Activated CD4-positive, alpha-beta T cell treated with anti-CD3 and anti-CD28 coated beads, Interleukin-2, amount 10 ng/mL, durations not matched to agents 7 days and 5 days (primary cell): ENCODE measurements around the gene VRTN. TPM values are rescaled to one million over a fixed set of nuclear protein-coding genes. Genes with fewer than 3 reads are reported as not detected.

ENCODE experiments used
- CTCF ChIA-PET: fragments of 350-600 bp; sonication (Branson Sonifier 250); formaldehyde crosslinking; loops from one replicate; lab custom pipeline; 2021; ENCODE audit warnings: antibody characterized with exemption; lab: Charles Lee
- POLR2A ChIA-PET: fragments of 350-600 bp; sonication (Branson Sonifier 250); formaldehyde crosslinking; loops from one replicate; lab custom pipeline; 2021; ENCODE audit warnings: antibody characterized with exemption; lab: Charles Lee
- DNase-seq: peaks from one replicate; pipeline ENCODE4 v3.0.0-alpha.2; 2020
- H3K27ac Mint-ChIP-seq: one replicate; pipeline ENCODE4 v1.8.0; 2021; ENCODE audit warnings: mild to moderate bottlenecking, moderate library complexity, mixed read lengths
- H3K27me3 Mint-ChIP-seq: one replicate; pipeline ENCODE4 v1.8.0; 2021; ENCODE audit warnings: mixed read lengths
- H3K36me3 Mint-ChIP-seq: one replicate; pipeline ENCODE4 v1.8.0; 2021; ENCODE audit warnings: low read depth, mixed read lengths
- H3K4me1 Mint-ChIP-seq: one replicate; pipeline ENCODE4 v1.8.0; 2021; ENCODE audit warnings: mixed read lengths
- H3K4me3 Mint-ChIP-seq: one replicate; pipeline ENCODE4 v1.8.0; 2021; ENCODE audit warnings: mild to moderate bottlenecking, moderate library complexity, mixed read lengths
- H3K9me3 Mint-ChIP-seq: one replicate; pipeline ENCODE4 v1.8.0; 2021; ENCODE audit warnings: mixed read lengths
- total RNA-seq, 2 experiments: library from RNA; stranded (reverse); gene quantifications; one replicate each; pipeline ENCODE4 v1.2.3, GENCODE V29; 2021

Gene VRTN
- total RNA-seq, 2 experiments from 2014 or later = not detected

DNA sequence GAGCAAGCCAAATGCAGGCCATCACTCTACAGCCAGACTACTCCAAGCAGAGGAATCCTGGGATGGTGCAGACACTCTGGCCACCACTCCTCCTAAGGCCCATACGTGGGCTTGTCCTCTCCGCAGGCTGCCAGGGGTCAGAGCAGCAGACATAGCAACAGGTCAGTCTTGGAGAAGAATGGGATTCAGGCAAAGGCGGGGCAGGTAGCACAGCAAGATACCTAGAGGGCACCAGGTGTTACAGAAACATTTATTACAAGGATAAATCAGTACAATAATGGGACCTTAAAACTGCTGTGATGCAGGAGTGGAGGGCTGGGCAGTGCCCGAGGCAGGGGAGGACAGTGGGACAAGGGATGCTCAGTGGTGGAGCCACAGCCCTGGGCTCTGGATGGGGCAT, 57.4 kb downstream of the VRTN start:
- no peak overlapping the region for H3K27ac Mint-ChIP-seq
- no peak for DNase-seq
- peaks cover 24% of the 10 kb centered on the region for H3K4me1 Mint-ChIP-seq
- H3K36me3 Mint-ChIP-seq = no peaks in the 10 kb centered on the region
- H3K4me3 Mint-ChIP-seq = no peak overlapping the region
- ChIA-PET POLR2A (interaction anchor here (0.8 kb wide), 1 partner anchor 127 kb away, joined by 3 read pairs; no protein-coding TSS in a partner anchor), CTCF (no interaction called here)
- H3K27me3 Mint-ChIP-seq = no peaks in the 10 kb centered on the region
- no peaks in the 10 kb centered on the region for H3K9me3 Mint-ChIP-seq

DNA sequence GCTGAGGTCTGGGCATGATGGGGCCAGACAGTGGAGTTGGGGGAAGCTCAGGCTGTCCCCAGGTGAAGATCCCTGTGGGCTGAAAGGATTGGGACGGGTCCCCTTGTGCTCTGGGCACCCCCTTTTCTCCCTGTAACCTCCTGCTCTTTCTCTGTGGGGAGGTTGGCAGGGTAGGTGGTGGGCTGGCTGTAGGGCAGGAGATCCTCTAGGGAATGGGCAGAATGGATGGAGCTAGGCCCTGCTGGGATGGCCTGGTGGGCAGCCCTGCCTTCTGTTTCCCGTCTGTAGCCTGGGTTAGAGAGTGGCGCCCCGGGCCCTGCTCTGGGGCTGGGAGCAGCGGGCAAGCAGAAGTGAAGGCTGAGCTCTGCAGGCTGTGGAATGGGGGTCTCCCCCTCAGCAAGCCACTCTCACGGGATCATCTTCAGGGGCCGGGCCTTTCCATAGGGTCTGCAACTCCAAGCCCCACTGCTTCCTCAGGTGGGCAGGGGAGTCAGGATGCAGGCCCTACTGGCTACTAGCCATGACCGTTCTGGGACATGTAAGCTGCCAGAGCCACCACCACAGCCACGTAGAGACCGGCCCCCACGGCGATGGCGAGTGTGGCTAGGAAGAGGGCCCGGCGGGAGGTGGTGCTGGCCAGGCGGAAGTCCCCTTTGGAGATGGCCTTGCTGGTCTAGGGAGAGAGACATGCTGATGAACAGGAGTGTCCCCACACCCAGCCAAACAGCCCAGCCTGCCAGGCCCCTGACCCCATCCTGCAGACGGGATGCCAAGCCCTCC, 58.9 kb downstream of the VRTN start:
- Mint-ChIP-seq H3K36me3 (no peaks in the 10 kb centered on the region), H3K27ac (no peak overlapping the region), H3K4me3 (no peak overlapping the region), H3K4me1 (peaks cover 9% of the 10 kb centered on the region), H3K27me3 (no peaks in the 10 kb centered on the region), H3K9me3 (no peaks in the 10 kb centered on the region)
- ChIA-PET POLR2A (no interaction called here), CTCF (no interaction called here)
- no peak for DNase-seq

DNA sequence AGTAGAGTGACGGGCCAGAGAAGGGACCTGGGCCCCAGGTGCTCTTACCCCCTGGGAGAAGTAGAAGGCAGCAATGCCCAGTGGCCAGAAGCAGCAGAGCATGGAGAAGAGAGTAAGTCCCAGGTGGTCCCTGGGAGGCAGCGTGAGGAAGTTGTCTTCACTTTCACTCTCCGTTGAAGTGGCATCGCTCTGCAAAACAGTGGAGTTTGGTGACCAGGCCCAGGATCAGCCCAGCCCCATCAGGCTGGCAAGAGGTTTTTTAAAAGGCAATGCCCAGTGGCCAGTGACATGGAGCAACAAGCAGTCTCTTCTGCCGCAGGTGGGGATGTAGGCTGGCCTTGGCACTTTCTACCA, 59.5 kb downstream of the VRTN start:
- POLR2A ChIA-PET = no interaction called here
- Mint-ChIP-seq H3K36me3 (no peaks in the 10 kb centered on the region), H3K27ac (no peak overlapping the region), H3K27me3 (no peaks in the 10 kb centered on the region), H3K4me1 (peaks cover 5% of the 10 kb centered on the region), H3K4me3 (no peak overlapping the region), H3K9me3 (no peaks in the 10 kb centered on the region)
- no peak for DNase-seq
- CTCF ChIA-PET = interaction anchor here (0.7 kb wide), 1 partner anchor 27 kb away, joined by 4 read pairs; no protein-coding TSS in a partner anchor

GRCh38 chr14:74408870-74409269, 60.6 kb downstream of the VRTN start:
- no peak for DNase-seq
- POLR2A ChIA-PET = no interaction called here
- CTCF ChIA-PET = interaction anchor here (0.7 kb wide), 1 partner anchor 27 kb away, joined by 7 read pairs; no protein-coding TSS in a partner anchor

DNA sequence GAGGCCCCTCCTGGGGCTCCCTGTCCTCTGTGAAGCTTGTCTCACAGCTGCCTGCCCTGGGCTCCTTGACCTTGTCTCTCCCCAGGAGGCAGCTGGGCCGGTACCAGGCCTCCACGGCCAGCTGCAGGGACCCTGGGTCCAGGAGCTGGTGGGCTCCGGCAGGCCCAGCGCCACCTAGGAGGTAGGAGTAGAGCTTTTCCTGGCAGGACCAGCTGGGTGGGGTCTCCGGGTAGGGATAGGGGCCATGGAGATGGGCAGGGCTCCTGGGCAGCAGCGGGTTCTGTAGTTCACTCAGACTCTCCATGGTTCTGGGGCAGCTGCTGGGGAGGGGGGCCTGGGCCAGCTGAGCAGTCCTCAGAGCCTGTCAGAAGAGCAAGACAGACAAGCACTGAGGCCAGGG, 61.2 kb downstream of the VRTN start:
- ChIA-PET POLR2A (no interaction called here), CTCF (interaction anchor here (0.7 kb wide), 1 partner anchor 27 kb away, joined by 7 read pairs; no protein-coding TSS in a partner anchor)
- Mint-ChIP-seq H3K4me3 (no peak overlapping the region), H3K36me3 (no peaks in the 10 kb centered on the region), H3K9me3 (no peaks in the 10 kb centered on the region), H3K27ac (no peak overlapping the region), H3K4me1 (no peaks in the 10 kb centered on the region), H3K27me3 (peaks cover 6% of the 10 kb centered on the region)
- no peak for DNase-seq

More at GRCh38 chr14:74408870-74409269, 60.6 kb downstream of the VRTN start:
- Mint-ChIP-seq H3K9me3 (no peaks in the 10 kb centered on the region), H3K36me3 (no peaks in the 10 kb centered on the region), H3K4me3 (no peak overlapping the region), H3K4me1 (no peaks in the 10 kb centered on the region), H3K27me3 (peaks cover 3% of the 10 kb centered on the region), H3K27ac (no peak overlapping the region)

Other genes starting within 250 kb of the VRTN start
- not detected for gene VSX2, start 109.0 kb upstream of the VRTN start, total RNA-seq
- gene ABCD4, start 45.5 kb upstream of the VRTN start, total RNA-seq = 10 to 100 TPM; 59.6 to 62.4 TPM
- not detected for gene SYNDIG1L, start 77.7 kb downstream of the VRTN start, total RNA-seq
- gene NPC2, start 144.8 kb downstream of the VRTN start, total RNA-seq = 10 to 100 TPM; 54.1 to 74.1 TPM
- 10 to 100 TPM; 30.1 to 30.4 TPM for gene ISCA2, start 145.3 kb downstream of the VRTN start, total RNA-seq